H9 (cell line): ENCODE results near the gene KCNIP4. TPM values are rescaled to one million over a fixed set of nuclear protein-coding genes. Genes with fewer than 3 reads are reported as not detected.

Source experiments
- DNase-seq: peaks from one replicate; pipeline ENCODE4 v3.0.0-alpha.2; 2017
- H2AFZ ChIP-seq: one replicate; pipeline ENCODE4 v1.6.1; 2013; ENCODE audit warnings: mild to moderate bottlenecking, low read length, control low read depth, moderate library complexity
- H2AK5ac ChIP-seq: 2 replicates; pipeline ENCODE4 v1.6.1; 2013; ENCODE audit warnings: low read length, control low read depth, mixed read lengths; ENCODE audit not compliant: insufficient read length
- H2BK120ac ChIP-seq: one replicate; pipeline ENCODE4 v1.6.1; 2013; ENCODE audit warnings: low read depth, mild to moderate bottlenecking, low read length, control low read depth, inconsistent platforms; ENCODE audit not compliant: poor library complexity, severe bottlenecking
- H2BK12ac ChIP-seq: 2 replicates; pipeline ENCODE4 v1.6.1; 2013; ENCODE audit warnings: low read length, control low read depth, mixed read lengths, low read depth; ENCODE audit not compliant: insufficient read length
- H2BK15ac ChIP-seq: 2 replicates; pipeline ENCODE4 v1.6.1; 2013; ENCODE audit warnings: low read depth, low read length, control low read depth
- H2BK20ac ChIP-seq: one replicate; pipeline ENCODE4 v1.6.1; 2013; ENCODE audit warnings: low read depth, mild to moderate bottlenecking, low read length, control low read depth, inconsistent platforms; ENCODE audit not compliant: poor library complexity, severe bottlenecking
- H2BK5ac ChIP-seq: 2 replicates; pipeline ENCODE4 v1.6.1; 2013; ENCODE audit warnings: low read length, control low read depth, mixed read lengths; ENCODE audit not compliant: insufficient read length
- H3K14ac ChIP-seq: 2 replicates; pipeline ENCODE4 v1.6.1; 2013; ENCODE audit warnings: low read length, control low read depth; ENCODE audit not compliant: insufficient read depth
- H3K18ac ChIP-seq: 2 replicates; pipeline ENCODE4 v1.6.1; 2013; ENCODE audit warnings: low read depth, mild to moderate bottlenecking, mixed read lengths, low read length, control low read depth; ENCODE audit not compliant: insufficient read length
- H3K23ac ChIP-seq: 2 replicates; pipeline ENCODE4 v1.6.1; 2013; ENCODE audit warnings: low read length, control low read depth, mixed read lengths, low read depth; ENCODE audit not compliant: insufficient read length
- H3K23me2 ChIP-seq: 2 replicates; pipeline ENCODE4 v1.6.1; 2013; ENCODE audit warnings: low read depth, mild to moderate bottlenecking, mixed read lengths, low read length, control low read depth; ENCODE audit not compliant: insufficient read length, poor library complexity, severe bottlenecking
- H3K27ac ChIP-seq: 2 replicates; pipeline ENCODE4 v1.5.1; 2013; ENCODE audit warnings: low read length, control low read depth, mixed read lengths, low read depth; ENCODE audit not compliant: insufficient read length
- H3K27me3 ChIP-seq: 2 replicates; pipeline ENCODE4 v1.6.1; 2013; ENCODE audit warnings: low read length, control low read depth, inconsistent platforms; ENCODE audit not compliant: insufficient read depth
- H3K4ac ChIP-seq: 2 replicates; pipeline ENCODE4 v1.6.1; 2013; ENCODE audit warnings: low read depth, mild to moderate bottlenecking, control low read depth, inconsistent platforms, low read length, moderate library complexity
- H3K4me1 ChIP-seq: 2 replicates; pipeline ENCODE4 v1.6.1; 2013; ENCODE audit warnings: low read length, control low read depth, inconsistent platforms; ENCODE audit not compliant: insufficient read depth
- H3K4me2 ChIP-seq: 2 replicates; pipeline ENCODE4 v1.6.1; 2013; ENCODE audit warnings: low read length, control low read depth, mixed read lengths; ENCODE audit not compliant: insufficient read length, insufficient read depth
- H3K56ac ChIP-seq: 2 replicates; pipeline ENCODE4 v1.6.1; 2013; ENCODE audit warnings: low read depth, mild to moderate bottlenecking, mixed read lengths, low read length, control low read depth; ENCODE audit not compliant: insufficient read length
- H3K79me1 ChIP-seq: 2 replicates; pipeline ENCODE4 v1.6.1; 2013; ENCODE audit warnings: low read depth, mild to moderate bottlenecking, moderate library complexity, low read length, control low read depth, inconsistent platforms; ENCODE audit not compliant: insufficient read depth, poor library complexity, severe bottlenecking
- H3K79me2 ChIP-seq: 2 replicates; pipeline ENCODE4 v1.6.1; 2013; ENCODE audit warnings: low read length, control low read depth, inconsistent platforms; ENCODE audit not compliant: insufficient read depth
- H3K9ac ChIP-seq: 2 replicates; pipeline ENCODE4 v1.6.1; 2013; ENCODE audit warnings: low read length, control low read depth, mixed read lengths; ENCODE audit not compliant: insufficient read length; ENCODE audit errors: extremely low read depth
- H3K9me3 ChIP-seq: one replicate; pipeline ENCODE4 v1.6.1; 2013; ENCODE audit warnings: low read depth, low read length, inconsistent platforms; ENCODE audit not compliant: control insufficient read depth
- H3T11ph ChIP-seq: one replicate; pipeline ENCODE4 v1.6.1; 2013; ENCODE audit warnings: mild to moderate bottlenecking, low read length, control low read depth, inconsistent platforms
- H4K20me1 ChIP-seq: one replicate; pipeline ENCODE4 v1.6.1; 2013; ENCODE audit not compliant: control insufficient read depth, insufficient read length, insufficient read depth
- H4K5ac ChIP-seq: 2 replicates; pipeline ENCODE4 v1.6.1; 2013; ENCODE audit warnings: low read depth, mild to moderate bottlenecking, mixed read lengths, low read length, control low read depth; ENCODE audit not compliant: insufficient read length
- H4K8ac ChIP-seq: replicated peaks from 2 replicates; pipeline ENCODE4 v1.6.1; 2013; ENCODE audit warnings: low read length, control low read depth, mixed read lengths, low read depth; ENCODE audit not compliant: insufficient read length
- H4K91ac ChIP-seq: 2 replicates; pipeline ENCODE4 v1.6.1; 2013; ENCODE audit warnings: low read depth, mild to moderate bottlenecking, moderate library complexity, mixed read lengths, low read length, control low read depth; ENCODE audit not compliant: insufficient read length
- H3K27ac Mint-ChIP-seq, 3 experiments: 2 replicates in 2 of 3; 3 replicates in 1 of 3; pipeline ENCODE4 v1.8.0; 2020 to 2021; ENCODE audit warnings: mixed read lengths in 3 of 3, mild to moderate bottlenecking in 1 of 3, moderate library complexity in 1 of 3
- H3K27me3 Mint-ChIP-seq: 2 replicates; pipeline ENCODE4 v1.8.0; 2021; ENCODE audit warnings: low read depth, mild to moderate bottlenecking, moderate library complexity, mixed read lengths
- H3K36me3 Mint-ChIP-seq, 3 experiments: 2 replicates in 2 of 3; 3 replicates in 1 of 3; pipeline ENCODE4 v1.8.0; 2020 to 2021; ENCODE audit warnings: low read depth in 3 of 3, mixed read lengths in 3 of 3; ENCODE audit not compliant: insufficient read depth in 1 of 3
- H3K4me1 Mint-ChIP-seq, 2 experiments: 2 replicates each; pipeline ENCODE4 v1.8.0; 2020; ENCODE audit warnings: mixed read lengths in 2 of 2
- H3K4me3 Mint-ChIP-seq, 2 experiments: 2 replicates in 1 of 2; 3 replicates in 1 of 2; pipeline ENCODE4 v1.8.0; 2020 to 2021; ENCODE audit warnings: mild to moderate bottlenecking in 2 of 2, mixed read lengths in 2 of 2, moderate library complexity in 1 of 2
- H3K9me3 Mint-ChIP-seq, 2 experiments: 2 replicates in 1 of 2; 3 replicates in 1 of 2; pipeline ENCODE4 v1.8.0; 2020; ENCODE audit warnings: mild to moderate bottlenecking in 2 of 2, mixed read lengths in 2 of 2, moderate library complexity in 1 of 2
- CTCF ChIP-seq: fragments of 200-600 bp; sonication (generic); conservative IDR thresholded peaks from 3 replicates; pipeline ENCODE4 v1.8.0; 2021; ENCODE audit warnings: antibody characterized with exemption, mild to moderate bottlenecking
- WGBS: extraction: QIAGEN DNeasy Blood & Tissue Kit; methylation state at CpG from one replicate; pipeline ENCODE4 v1.1.7; 2013; ENCODE audit warnings: missing lambda C conversion rate, low lambda C conversion rate, mixed read lengths; ENCODE audit not compliant: insufficient read length; ENCODE audit errors: extremely low coverage; 5-methylcytosine and 5-hydroxymethylcytosine counted together
- total RNA-seq: library from RNA; stranded (reverse); gene quantifications from 2 replicates; pipeline ENCODE4 v1.2.1, GENCODE V29; 2021

Gene KCNIP4
- total RNA-seq, 1 experiment from 2014 or later, result not detected

GRCh38 chr4:20684852-20685763, 1263.5 kb downstream of the KCNIP4 start:
- no peak overlapping the region for H2AFZ ChIP-seq
- no peak overlapping the region for H3K23ac ChIP-seq
- no peak overlapping the region for H3K4ac ChIP-seq
- H3K27me3 Mint-ChIP-seq, result no peaks in the 10 kb centered on the region
- no peak overlapping the region for H3K18ac ChIP-seq
- no peaks in the 10 kb centered on the region for H3K4me1 Mint-ChIP-seq
- H4K5ac ChIP-seq, result no peak overlapping the region
- no peaks in the 10 kb centered on the region for H3K9me3 Mint-ChIP-seq
- no peak overlapping the region for H2BK15ac ChIP-seq
- no peak overlapping the region for H4K8ac ChIP-seq
- no peaks in the 10 kb centered on the region for H3K36me3 Mint-ChIP-seq
- H3K9me3 ChIP-seq, result no peaks in the 10 kb centered on the region
- no peaks in the 10 kb centered on the region for H3K4me1 ChIP-seq
- H3T11ph ChIP-seq, result no peak overlapping the region
- no peaks in the 10 kb centered on the region for H3K27me3 ChIP-seq
- no peak overlapping the region for H2BK5ac ChIP-seq
- H3K79me1 ChIP-seq, result no peaks in the 10 kb centered on the region
- H3K23me2 ChIP-seq, result no peaks in the 10 kb centered on the region
- H3K14ac ChIP-seq, result no peak overlapping the region
- H3K4me3 Mint-ChIP-seq, result no peak overlapping the region
- no peak overlapping the region for H2AK5ac ChIP-seq
- no peak overlapping the region for H3K4me2 ChIP-seq
- H2BK20ac ChIP-seq, result no peak overlapping the region
- TF ChIP-seq CTCF, result peak; percentile 83
- no peak overlapping the region for H3K27ac Mint-ChIP-seq
- H2BK12ac ChIP-seq, result no peak overlapping the region
- no peak overlapping the region for H3K27ac ChIP-seq
- H2BK120ac ChIP-seq, result no peak overlapping the region
- DNase-seq, result no peak
- WGBS, result no CpG with 5 or more reads among the region's 6 CpGs
- no peak overlapping the region for H4K91ac ChIP-seq
- no peaks in the 10 kb centered on the region for H4K20me1 ChIP-seq
- no peak overlapping the region for H3K9ac ChIP-seq
- H3K56ac ChIP-seq, result no peak overlapping the region
- no peaks in the 10 kb centered on the region for H3K79me2 ChIP-seq
